ENCODE measurements around the gene HOXD12.

Gene HOXD12

DNA sequence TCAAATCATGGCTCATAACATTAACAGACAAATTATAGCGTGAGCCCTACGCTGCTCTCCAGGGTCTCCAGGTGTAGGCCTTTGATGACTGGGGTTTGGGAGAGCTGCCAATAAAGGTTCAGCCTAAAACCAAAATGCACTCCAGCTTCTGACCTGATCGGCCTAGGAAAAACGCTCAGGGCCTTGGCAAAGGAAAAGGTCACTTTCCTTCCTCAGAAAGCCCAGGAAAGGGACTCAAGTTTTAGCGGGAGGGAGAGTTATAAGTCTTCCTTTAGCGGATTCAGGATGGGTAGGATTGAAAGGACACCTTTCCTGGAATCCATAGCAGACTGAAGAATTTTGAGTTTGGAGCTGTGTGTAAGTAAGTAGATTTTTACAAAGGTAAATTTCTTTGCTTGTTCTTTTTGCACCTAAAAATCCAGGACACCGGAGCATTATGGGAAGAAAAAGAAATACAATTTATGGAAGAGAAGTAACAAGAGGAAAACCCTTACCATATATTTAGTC, 24.6 kb upstream of the HOXD12 start:
- Histone ChIP-seq H3K79me2 (ENCODE audit: control insufficient read depth, low read length) (no peaks in the 10 kb centered on the region), H3K4me1 (ENCODE audit: control insufficient read depth, low read length) (no peaks in the 10 kb centered on the region), H4K20me1 (ENCODE audit: control insufficient read depth, insufficient read depth, low read depth, low read length) (no peaks in the 10 kb centered on the region), H3K4me2 (ENCODE audit: low read length) (no peak overlapping the region), H3F3A (ENCODE audit: control insufficient read depth, insufficient read depth) (no peaks in the 10 kb centered on the region), H3K4me3 (ENCODE audit: low read length) (no peak overlapping the region), H3K9me3 (ENCODE audit: control insufficient read depth, insufficient read depth, low read length) (no peaks in the 10 kb centered on the region), H3K27ac (ENCODE audit: low read depth, low read length) (no peak overlapping the region), H3K27me3 (ENCODE audit: control insufficient read depth, low read length) (peaks cover 12% of the 10 kb centered on the region), H3K9me2 (replicated peaks; ENCODE audit: control insufficient read depth, low read length) (no peaks in the 10 kb centered on the region), H3K36me3 (ENCODE audit: control insufficient read depth, low read length) (no peaks in the 10 kb centered on the region)
- no peak for TF ChIP-seq EZH2phosphoT487 (IDR thresholded peaks at IDR 0.05; ENCODE audit: borderline replicate concordance, low read length)
- TF ChIP-seq, protein P1, sequence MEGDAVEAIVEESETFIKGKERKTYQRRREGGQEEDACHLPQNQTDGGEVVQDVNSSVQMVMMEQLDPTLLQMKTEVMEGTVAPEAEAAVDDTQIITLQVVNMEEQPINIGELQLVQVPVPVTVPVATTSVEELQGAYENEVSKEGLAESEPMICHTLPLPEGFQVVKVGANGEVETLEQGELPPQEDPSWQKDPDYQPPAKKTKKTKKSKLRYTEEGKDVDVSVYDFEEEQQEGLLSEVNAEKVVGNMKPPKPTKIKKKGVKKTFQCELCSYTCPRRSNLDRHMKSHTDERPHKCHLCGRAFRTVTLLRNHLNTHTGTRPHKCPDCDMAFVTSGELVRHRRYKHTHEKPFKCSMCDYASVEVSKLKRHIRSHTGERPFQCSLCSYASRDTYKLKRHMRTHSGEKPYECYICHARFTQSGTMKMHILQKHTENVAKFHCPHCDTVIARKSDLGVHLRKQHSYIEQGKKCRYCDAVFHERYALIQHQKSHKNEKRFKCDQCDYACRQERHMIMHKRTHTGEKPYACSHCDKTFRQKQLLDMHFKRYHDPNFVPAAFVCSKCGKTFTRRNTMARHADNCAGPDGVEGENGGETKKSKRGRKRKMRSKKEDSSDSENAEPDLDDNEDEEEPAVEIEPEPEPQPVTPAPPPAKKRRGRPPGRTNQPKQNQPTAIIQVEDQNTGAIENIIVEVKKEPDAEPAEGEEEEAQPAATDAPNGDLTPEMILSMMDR (IDR thresholded peaks at IDR 0.05; ENCODE audit: low read depth, low read length, poor library complexity, severe bottlenecking): no peak

DNA sequence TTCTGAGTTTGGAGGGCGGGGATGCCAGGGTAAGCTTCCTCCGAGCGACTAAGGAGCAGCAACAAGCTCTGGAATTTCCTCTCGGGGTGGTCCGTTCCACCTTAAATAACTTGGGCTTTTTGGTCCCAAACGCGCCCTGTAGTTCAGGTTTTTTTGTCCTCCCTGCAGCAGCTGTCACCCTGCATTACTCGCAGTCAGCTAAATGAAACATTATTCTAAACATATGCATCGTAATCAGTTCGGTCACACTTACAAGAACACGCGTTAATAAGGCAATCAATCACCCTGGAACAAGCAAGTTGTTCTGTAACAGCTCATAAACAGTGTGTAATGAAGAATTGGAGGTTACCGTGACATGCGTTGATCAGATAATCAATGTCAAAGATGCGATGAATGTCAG, 24.1 kb upstream of the HOXD12 start:
- Histone ChIP-seq H3K4me2 (ENCODE audit: low read length) (no peak overlapping the region), H3K36me3 (ENCODE audit: control insufficient read depth, low read length) (no peaks in the 10 kb centered on the region), H3K27ac (ENCODE audit: low read depth, low read length) (no peak overlapping the region), H4K20me1 (ENCODE audit: control insufficient read depth, insufficient read depth, low read depth, low read length) (no peaks in the 10 kb centered on the region), H3K4me3 (ENCODE audit: low read length) (no peak overlapping the region), H3K79me2 (ENCODE audit: control insufficient read depth, low read length) (no peaks in the 10 kb centered on the region), H3K9me2 (replicated peaks; ENCODE audit: control insufficient read depth, low read length) (no peaks in the 10 kb centered on the region), H3K4me1 (ENCODE audit: control insufficient read depth, low read length) (no peaks in the 10 kb centered on the region), H3F3A (ENCODE audit: control insufficient read depth, insufficient read depth) (no peaks in the 10 kb centered on the region), H3K27me3 (ENCODE audit: control insufficient read depth, low read length) (peaks cover 12% of the 10 kb centered on the region), H3K9me3 (ENCODE audit: control insufficient read depth, insufficient read depth, low read length) (no peaks in the 10 kb centered on the region)
- TF ChIP-seq EZH2phosphoT487 (IDR thresholded peaks at IDR 0.05; ENCODE audit: borderline replicate concordance, low read length): no peak
- TF ChIP-seq, protein P1 (IDR thresholded peaks at IDR 0.05; ENCODE audit: low read depth, low read length, poor library complexity, severe bottlenecking): no peak

DNA sequence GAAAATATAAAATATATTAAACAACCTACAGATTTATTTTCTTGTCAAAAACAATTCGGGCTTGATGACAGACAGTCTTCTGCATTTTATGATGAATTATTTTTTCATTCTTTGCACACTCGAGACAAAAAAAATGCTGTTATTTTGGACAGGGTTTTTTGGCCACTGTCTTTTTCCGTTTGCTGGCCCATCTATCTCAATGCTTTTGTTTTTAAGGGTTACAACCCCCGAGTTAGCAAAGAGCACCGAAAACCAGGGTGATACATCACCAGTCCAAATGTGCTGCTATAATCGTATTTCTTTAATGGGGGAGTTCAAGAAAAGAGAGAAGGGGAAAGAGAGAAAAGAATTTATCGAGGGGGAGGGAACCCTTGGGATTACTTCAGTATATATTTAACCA, 23.5 kb upstream of the HOXD12 start:
- Histone ChIP-seq H3K4me1 (ENCODE audit: control insufficient read depth, low read length) (no peaks in the 10 kb centered on the region), H3K27me3 (ENCODE audit: control insufficient read depth, low read length) (peaks cover 12% of the 10 kb centered on the region), H3K4me3 (ENCODE audit: low read length) (no peak overlapping the region), H3K9me2 (replicated peaks; ENCODE audit: control insufficient read depth, low read length) (no peaks in the 10 kb centered on the region), H4K20me1 (ENCODE audit: control insufficient read depth, insufficient read depth, low read depth, low read length) (no peaks in the 10 kb centered on the region), H3K4me2 (ENCODE audit: low read length) (no peak overlapping the region), H3F3A (ENCODE audit: control insufficient read depth, insufficient read depth) (no peaks in the 10 kb centered on the region), H3K79me2 (ENCODE audit: control insufficient read depth, low read length) (no peaks in the 10 kb centered on the region), H3K9me3 (ENCODE audit: control insufficient read depth, insufficient read depth, low read length) (peaks cover 4% of the 10 kb centered on the region; the same call in 1 of the 2 replicates), H3K36me3 (ENCODE audit: control insufficient read depth, low read length) (no peaks in the 10 kb centered on the region), H3K27ac (ENCODE audit: low read depth, low read length) (no peak overlapping the region)
- TF ChIP-seq EZH2phosphoT487 (IDR thresholded peaks at IDR 0.05; ENCODE audit: borderline replicate concordance, low read length): no peak
- TF ChIP-seq, protein P1 (IDR thresholded peaks at IDR 0.05; ENCODE audit: low read depth, low read length, poor library complexity, severe bottlenecking): no peak

All from DOHH2 (cell line).